Measurements from ENCODE around the gene GCK. TPM values are rescaled to one million over a fixed set of nuclear protein-coding genes. Genes with fewer than 3 reads are reported as not detected.
A peak's percentile ranks its signal among the peaks of the same experiment; 100 is the strongest.

GCK gene
- total RNA-seq, 2 experiments from 2014 or later = 2.1 to 3.3 TPM

GRCh38 chr7:44194562-44195145, 5.4 kb upstream of the GCK start:
- H3K27ac Mint-ChIP-seq = no peak overlapping the region
- DNase-seq = no peak
- H3K36me3 Mint-ChIP-seq (ENCODE audit: low read depth) = no peaks in the 10 kb centered on the region
- H3K4me3 Mint-ChIP-seq = no peak overlapping the region
- peaks cover 1% of the 10 kb centered on the region for H3K9me3 Mint-ChIP-seq
- CTCF ChIA-PET = interaction anchor here (1.4 kb wide), 1 partner anchor 22 kb away, joined by 3 read pairs; no protein-coding TSS in a partner anchor
- intact Hi-C loops (cut with micrococcal nuclease) = loop anchor here (1.0 kb wide), 2 partner anchors 71 to 175 kb away; partner anchors contain the start of gene POLD2
- peaks cover 2% of the 10 kb centered on the region for H3K27me3 Mint-ChIP-seq (ENCODE audit: low read depth)
- H3K4me1 Mint-ChIP-seq (ENCODE audit: low read depth) = peaks cover 8% of the 10 kb centered on the region

GRCh38 chr7:44194069-44194468, 4.8 kb upstream of the GCK start:
- H3K36me3 Mint-ChIP-seq (ENCODE audit: low read depth) = no peaks in the 10 kb centered on the region
- DNase-seq = peak; percentile 80
- CTCF ChIA-PET = no interaction called here
- peaks cover 2% of the 10 kb centered on the region for H3K27me3 Mint-ChIP-seq (ENCODE audit: low read depth)
- H3K27ac Mint-ChIP-seq = no peak overlapping the region
- peaks cover 1% of the 10 kb centered on the region for H3K9me3 Mint-ChIP-seq
- H3K4me3 Mint-ChIP-seq = no peak overlapping the region
- H3K4me1 Mint-ChIP-seq (ENCODE audit: low read depth) = peaks cover 8% of the 10 kb centered on the region
- intact Hi-C loops (cut with micrococcal nuclease) = loop anchor here (1.0 kb wide), 2 partner anchors 71 to 175 kb away; partner anchors contain the start of gene POLD2

GRCh38 chr7:44193011-44193802, 4.0 kb upstream of the GCK start:
- Mint-ChIP-seq H3K27ac (no peak overlapping the region), H3K4me3 (no peak overlapping the region), H3K4me1 (ENCODE audit: low read depth) (peaks cover 8% of the 10 kb centered on the region), H3K9me3 (peaks cover 1% of the 10 kb centered on the region), H3K27me3 (ENCODE audit: low read depth) (peaks cover 2% of the 10 kb centered on the region), H3K36me3 (ENCODE audit: low read depth) (no peaks in the 10 kb centered on the region)
- intact Hi-C loops (cut with micrococcal nuclease) = no loop called here
- CTCF ChIA-PET = no interaction called here
- no peak for DNase-seq

GRCh38 chr7:44191171-44191570, 1.9 kb upstream of the GCK start:
- intact Hi-C loops (cut with micrococcal nuclease) = no loop called here
- CTCF ChIA-PET = no interaction called here
- Mint-ChIP-seq H3K4me3 (no peak overlapping the region), H3K9me3 (peaks cover 1% of the 10 kb centered on the region), H3K27ac (no peak overlapping the region), H3K27me3 (ENCODE audit: low read depth) (peaks cover 2% of the 10 kb centered on the region), H3K4me1 (ENCODE audit: low read depth) (peaks cover 8% of the 10 kb centered on the region), H3K36me3 (ENCODE audit: low read depth) (no peaks in the 10 kb centered on the region)
- DNase-seq = no peak

- peaks cover 2% of the 10 kb centered on the region for H3K27me3 Mint-ChIP-seq (ENCODE audit: low read depth)
- H3K9me3 Mint-ChIP-seq = peaks cover 1% of the 10 kb centered on the region
- intact Hi-C loops (cut with micrococcal nuclease) = no loop called here
- H3K27ac Mint-ChIP-seq = no peak overlapping the region
- no peaks in the 10 kb centered on the region for H3K36me3 Mint-ChIP-seq (ENCODE audit: low read depth)
- DNase-seq = no peak
- H3K4me3 Mint-ChIP-seq = no peak overlapping the region
- CTCF ChIA-PET = no interaction called here
- peaks cover 8% of the 10 kb centered on the region for H3K4me1 Mint-ChIP-seq (ENCODE audit: low read depth)
Measured at GRCh38 chr7:44189993-44190872, 994 bp upstream of the GCK start.

GRCh38 chr7:44188480-44189225, 586 bp downstream of the GCK start:
- Mint-ChIP-seq H3K4me1 (ENCODE audit: low read depth) (peaks cover under 1% of the 10 kb centered on the region), H3K9me3 (no peaks in the 10 kb centered on the region), H3K27ac (no peak overlapping the region), H3K27me3 (ENCODE audit: low read depth) (peaks cover 2% of the 10 kb centered on the region), H3K4me3 (no peak overlapping the region), H3K36me3 (ENCODE audit: low read depth) (no peaks in the 10 kb centered on the region)
- intact Hi-C loops (cut with micrococcal nuclease) = no loop called here
- CTCF ChIA-PET = no interaction called here
- DNase-seq = no peak

- Mint-ChIP-seq H3K36me3 (ENCODE audit: low read depth) (no peaks in the 10 kb centered on the region), H3K4me1 (ENCODE audit: low read depth) (no peaks in the 10 kb centered on the region), H3K27me3 (ENCODE audit: low read depth) (no peaks in the 10 kb centered on the region), H3K9me3 (peaks cover 3% of the 10 kb centered on the region), H3K4me3 (no peak overlapping the region), H3K27ac (no peak overlapping the region)
- no peak for DNase-seq
- intact Hi-C loops (cut with micrococcal nuclease) = no loop called here
- CTCF ChIA-PET = no interaction called here
Measured at GRCh38 chr7:44187636-44188416, 1.4 kb downstream of the GCK start.

- Mint-ChIP-seq H3K9me3 (peaks cover 6% of the 10 kb centered on the region), H3K36me3 (ENCODE audit: low read depth) (no peaks in the 10 kb centered on the region), H3K27me3 (ENCODE audit: low read depth) (no peaks in the 10 kb centered on the region), H3K27ac (no peak overlapping the region), H3K4me3 (no peak overlapping the region), H3K4me1 (ENCODE audit: low read depth) (no peaks in the 10 kb centered on the region)
- intact Hi-C loops (cut with micrococcal nuclease) = no loop called here
- CTCF ChIA-PET = no interaction called here
- no peak for DNase-seq
Measured at GRCh38 chr7:44186736-44187135, 2.5 kb downstream of the GCK start.

- intact Hi-C loops (cut with micrococcal nuclease) = no loop called here
- H3K36me3 Mint-ChIP-seq (ENCODE audit: low read depth) = no peaks in the 10 kb centered on the region
- peaks cover 6% of the 10 kb centered on the region for H3K9me3 Mint-ChIP-seq
- H3K27me3 Mint-ChIP-seq (ENCODE audit: low read depth) = no peaks in the 10 kb centered on the region
- no peak overlapping the region for H3K4me3 Mint-ChIP-seq
- DNase-seq = no peak
- CTCF ChIA-PET = no interaction called here
- no peaks in the 10 kb centered on the region for H3K4me1 Mint-ChIP-seq (ENCODE audit: low read depth)
- no peak overlapping the region for H3K27ac Mint-ChIP-seq
Measured at GRCh38 chr7:44185729-44186128, 3.5 kb downstream of the GCK start.

GRCh38 chr7:44184873-44185446, 4.3 kb downstream of the GCK start:
- Mint-ChIP-seq H3K27ac (no peak overlapping the region), H3K27me3 (ENCODE audit: low read depth) (no peaks in the 10 kb centered on the region), H3K4me3 (no peak overlapping the region), H3K4me1 (ENCODE audit: low read depth) (no peaks in the 10 kb centered on the region), H3K36me3 (ENCODE audit: low read depth) (no peaks in the 10 kb centered on the region), H3K9me3 (peaks cover 6% of the 10 kb centered on the region)
- intact Hi-C loops (cut with micrococcal nuclease) = no loop called here
- no peak for DNase-seq
- CTCF ChIA-PET = no interaction called here

GRCh38 chr7:44184206-44184872, 4.9 kb downstream of the GCK start:
- intact Hi-C loops (cut with micrococcal nuclease) = no loop called here
- Mint-ChIP-seq H3K36me3 (ENCODE audit: low read depth) (no peaks in the 10 kb centered on the region), H3K27me3 (ENCODE audit: low read depth) (no peaks in the 10 kb centered on the region), H3K4me3 (no peak overlapping the region), H3K9me3 (peaks cover 6% of the 10 kb centered on the region), H3K27ac (no peak overlapping the region), H3K4me1 (ENCODE audit: low read depth) (no peaks in the 10 kb centered on the region)
- CTCF ChIA-PET = no interaction called here
- DNase-seq = no peak

All from activated naive CD4-positive, alpha-beta T cell treated with anti-CD3 and anti-CD28 coated beads for 36 hours (primary cell).